ENCODE measurements around the gene FBXO8. TPM values are rescaled to one million over a fixed set of nuclear protein-coding genes. Genes with fewer than 3 reads are reported as not detected.

The FBXO8 gene
- polyA plus RNA-seq, 2 of the 4 experiments (the other 2 are of a cell fraction): 10.3 to 19.5 TPM

GRCh38 chr4:174256277-174256713 is 27.2 kb downstream of the FBXO8 start:
- peaks cover 55% of the 10 kb centered on the region for H3K4me1 ChIP-seq
- DNase-seq (ENCODE audit: low read depth in 1 of 2, low spot score in 1 of 2): no peak
- WGBS (ENCODE audit: missing lambda C conversion rate): 89% methylated on average over 1 of the region's 1 CpG
- ChIA-PET POLR2A (no interaction called here), CTCF (no interaction called here)
- H3K4me3 ChIP-seq: no peak overlapping the region
- peak overlapping the region; percentile 58 for H3K4me2 ChIP-seq
- peak overlapping the region in 1 of 2 experiments; percentile 60; a peak in 1 of 6 replicates for H3K27ac ChIP-seq
- FAIRE-seq: no peak
- no peak for ATAC-seq
- TF ChIP-seq FOSL2 (IDR thresholded peaks at IDR 0.05) (no peak), FOSL2 (CRISPR knock-in tag; IDR thresholded peaks at IDR 0.05) (peak; percentile 79), ELK1 (IDR thresholded peaks at IDR 0.05; ENCODE audit: low read depth, low read length) (no peak)
- no peaks in the 10 kb centered on the region for H3K9me3 ChIP-seq

GRCh38 chr4:174255786-174256185 is 27.7 kb downstream of the FBXO8 start:
- peaks cover 50% of the 10 kb centered on the region for H3K4me1 ChIP-seq
- H3K9me3 ChIP-seq: no peaks in the 10 kb centered on the region
- ChIA-PET CTCF (no interaction called here), POLR2A (no interaction called here)
- WGBS (ENCODE audit: missing lambda C conversion rate): 62% methylated on average over 4 of the region's 5 CpGs
- peak overlapping the region; percentile 57 to 60; a peak in 2 of 6 replicates for H3K27ac ChIP-seq
- ATAC-seq (peak in 1 of 2 experiments; percentile 31; a peak in 2 of 6 replicates), DNase-seq (ENCODE audit: low read depth in 1 of 2, low spot score in 1 of 2) (peak in 1 of 2 experiments; percentile 21), FAIRE-seq (no peak)
- peak overlapping the region; percentile 58 for H3K4me2 ChIP-seq
- no peak overlapping the region for H3K4me3 ChIP-seq
- TF ChIP-seq CEBPB (IDR thresholded peaks at IDR 0.05) (no peak), HOXB13 (CRISPR knock-in tag; IDR thresholded peaks at IDR 0.05; ENCODE audit: low read depth) (no peak), RAD21 (conservative IDR thresholded peaks at IDR 0.05 in 1 of 2, IDR thresholded peaks at IDR 0.05 in 1 of 2) (no peak), E2F6 (IDR thresholded peaks at IDR 0.05; ENCODE audit: borderline replicate concordance, low read depth) (no peak), RCOR1 (IDR thresholded peaks at IDR 0.05; ENCODE audit: low read depth, low read length) (no peak), USF2 (IDR thresholded peaks at IDR 0.05) (no peak), POLR2A (IDR thresholded peaks at IDR 0.05; ENCODE audit: low read length) (no peak), HMGXB4 (CRISPR knock-in tag; IDR thresholded peaks at IDR 0.05; ENCODE audit: borderline replicate concordance) (no peak), GATA3 (IDR thresholded peaks at IDR 0.05; ENCODE audit: borderline replicate concordance) (no peak), SMC3 (IDR thresholded peaks at IDR 0.05) (no peak), CHD2 (IDR thresholded peaks at IDR 0.05; ENCODE audit: low read length, partially characterized antibody) (no peak), MAZ (IDR thresholded peaks at IDR 0.05; ENCODE audit: borderline replicate concordance, low read depth, low read length) (no peak), FOSB (CRISPR knock-in tag; IDR thresholded peaks at IDR 0.05) (no peak), NFE2L2 (conservative IDR thresholded peaks at IDR 0.05; ENCODE audit: low read length) (no peak), POLR2AphosphoS2 (conservative IDR thresholded peaks at IDR 0.05; ENCODE audit: low read length) (no peak), BHLHE40 (IDR thresholded peaks at IDR 0.05; ENCODE audit: low read depth, low read length) (no peak)

- Histone ChIP-seq H3K4me1 (peaks cover 50% of the 10 kb centered on the region), H3K27ac (peak overlapping the region in 1 of 2 experiments; percentile 4; a peak in 1 of 6 replicates), H3K9me3 (no peaks in the 10 kb centered on the region), H3K4me2 (peak overlapping the region; percentile 58; the same call in 2 of the 3 replicates), H3K4me3 (no peak overlapping the region)
- FAIRE-seq (no peak), DNase-seq (ENCODE audit: low read depth in 1 of 2, low spot score in 1 of 2) (no peak), ATAC-seq (no peak)
- CTCF ChIA-PET: no interaction called here
- POLR2A ChIA-PET: no interaction called here
- TF ChIP-seq RARB (CRISPR knock-in tag; IDR thresholded peaks at IDR 0.05) (no peak), ATOH8 (CRISPR knock-in tag; IDR thresholded peaks at IDR 0.05; ENCODE audit: low read depth) (no peak), NPAS2 (CRISPR knock-in tag; IDR thresholded peaks at IDR 0.05; ENCODE audit: borderline replicate concordance) (no peak), POLR2AphosphoS2 (conservative IDR thresholded peaks at IDR 0.05; ENCODE audit: low read length) (no peak), SREBF2 (IDR thresholded peaks at IDR 0.05) (no peak), CHD2 (IDR thresholded peaks at IDR 0.05; ENCODE audit: low read length, partially characterized antibody) (no peak), RNF2 (IDR thresholded peaks at IDR 0.05; ENCODE audit: borderline replicate concordance, low read depth) (no peak), EHF (CRISPR knock-in tag; IDR thresholded peaks at IDR 0.05) (no peak), REST (IDR thresholded peaks at IDR 0.05) (no peak)
- WGBS (ENCODE audit: missing lambda C conversion rate): 93% methylated on average over 1 of the region's 1 CpG
Observed at GRCh38 chr4:174255374-174255773, 28.1 kb downstream of the FBXO8 start.
